BE2C (cell line): ENCODE measurements around the gene RPS6KA5.

ENCODE experiments used
- DNase-seq: peaks from one replicate; pipeline ENCODE4 v3.0.0-alpha.2; 2020
- H3K27me3 ChIP-seq: fragments of 250-450 bp; sonication (Bioruptor Pico); 2 replicates; pipeline ENCODE4 v1.5.1; 2020; ENCODE audit warnings: mild to moderate bottlenecking
- H3K36me3 ChIP-seq: fragments of 250-450 bp; sonication (Bioruptor Pico); 2 replicates; pipeline ENCODE4 v1.5.1; 2020; ENCODE audit warnings: mild to moderate bottlenecking
- H3K4me1 ChIP-seq: fragments of 250-450 bp; sonication (Bioruptor Pico); 2 replicates; pipeline ENCODE4 v1.5.1; 2020
- H3K4me3 ChIP-seq: 2 replicates; pipeline ENCODE4 v1.5.1; 2011; ENCODE audit warnings: low read depth, low read length
- H3K9me3 ChIP-seq: fragments of 250-450 bp; sonication (Bioruptor Pico); 2 replicates; pipeline ENCODE4 v1.5.1; 2020
- TF ChIP-seq, protein P1 (sequence below): IDR thresholded peaks from 2 replicates; pipeline ENCODE4 v1.5.1; 2012; ENCODE audit warnings: mild to moderate bottlenecking, low read depth, low read length

Gene RPS6KA5

GRCh38 chr14:91062600-91062999 is 2.2 kb upstream of the RPS6KA5 start:
- H3K4me3 ChIP-seq: no peak overlapping the region
- H3K27me3 ChIP-seq: no peaks in the 10 kb centered on the region
- no peaks in the 10 kb centered on the region for H3K9me3 ChIP-seq
- H3K4me1 ChIP-seq: peaks cover 3% of the 10 kb centered on the region; the same call in 1 of the 2 replicates
- TF ChIP-seq, protein P1, sequence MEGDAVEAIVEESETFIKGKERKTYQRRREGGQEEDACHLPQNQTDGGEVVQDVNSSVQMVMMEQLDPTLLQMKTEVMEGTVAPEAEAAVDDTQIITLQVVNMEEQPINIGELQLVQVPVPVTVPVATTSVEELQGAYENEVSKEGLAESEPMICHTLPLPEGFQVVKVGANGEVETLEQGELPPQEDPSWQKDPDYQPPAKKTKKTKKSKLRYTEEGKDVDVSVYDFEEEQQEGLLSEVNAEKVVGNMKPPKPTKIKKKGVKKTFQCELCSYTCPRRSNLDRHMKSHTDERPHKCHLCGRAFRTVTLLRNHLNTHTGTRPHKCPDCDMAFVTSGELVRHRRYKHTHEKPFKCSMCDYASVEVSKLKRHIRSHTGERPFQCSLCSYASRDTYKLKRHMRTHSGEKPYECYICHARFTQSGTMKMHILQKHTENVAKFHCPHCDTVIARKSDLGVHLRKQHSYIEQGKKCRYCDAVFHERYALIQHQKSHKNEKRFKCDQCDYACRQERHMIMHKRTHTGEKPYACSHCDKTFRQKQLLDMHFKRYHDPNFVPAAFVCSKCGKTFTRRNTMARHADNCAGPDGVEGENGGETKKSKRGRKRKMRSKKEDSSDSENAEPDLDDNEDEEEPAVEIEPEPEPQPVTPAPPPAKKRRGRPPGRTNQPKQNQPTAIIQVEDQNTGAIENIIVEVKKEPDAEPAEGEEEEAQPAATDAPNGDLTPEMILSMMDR: no peak
- DNase-seq: no peak
- H3K36me3 ChIP-seq: no peaks in the 10 kb centered on the region

GRCh38 chr14:91061056-91061887 is 831 bp upstream of the RPS6KA5 start:
- Histone ChIP-seq H3K4me1 (peaks cover 3% of the 10 kb centered on the region; the same call in 1 of the 2 replicates), H3K27me3 (no peaks in the 10 kb centered on the region), H3K36me3 (no peaks in the 10 kb centered on the region), H3K9me3 (no peaks in the 10 kb centered on the region), H3K4me3 (peak overlapping the region; percentile 61)
- DNase-seq: no peak
- TF ChIP-seq, protein P1: no peak

DNA sequence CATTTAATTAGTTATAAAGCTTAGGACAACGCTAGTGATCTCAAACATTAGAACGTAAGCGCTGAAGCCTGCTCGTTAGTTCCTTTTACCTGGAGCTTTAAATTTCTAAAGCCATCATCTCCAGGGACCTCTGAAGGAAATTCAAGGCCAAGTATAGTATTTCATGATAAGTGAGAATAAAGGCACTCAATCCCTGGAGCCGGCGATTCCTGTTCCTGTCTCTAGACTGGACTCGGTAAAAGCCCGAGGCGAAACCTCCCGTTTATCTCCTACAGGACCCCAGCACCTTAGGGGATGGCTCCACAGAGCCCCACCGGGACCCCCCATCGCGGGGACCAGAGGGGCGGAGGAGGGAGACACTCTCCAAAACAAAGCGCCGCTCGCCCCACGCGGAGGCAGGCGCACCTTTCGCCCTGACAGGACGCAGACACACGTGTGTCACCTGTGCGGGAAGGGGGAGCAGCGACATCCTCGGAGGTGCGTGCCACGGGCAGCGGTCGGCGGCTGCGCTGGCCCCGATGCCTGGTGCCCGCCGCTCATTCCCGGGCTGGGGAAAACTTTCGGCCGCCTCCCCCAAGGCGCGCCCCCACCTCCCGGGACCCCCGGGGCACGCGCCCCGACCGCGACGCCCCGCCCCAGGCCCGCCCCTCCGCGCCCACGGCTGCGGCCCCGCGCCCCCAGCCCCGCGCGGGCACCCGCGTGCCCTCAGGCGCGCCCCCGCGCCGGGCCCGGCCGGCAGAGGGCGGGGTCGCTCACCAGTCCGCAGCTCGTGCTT is 678 bp downstream of the RPS6KA5 start:
- Histone ChIP-seq H3K9me3 (no peaks in the 10 kb centered on the region), H3K36me3 (no peaks in the 10 kb centered on the region), H3K4me1 (peaks cover 3% of the 10 kb centered on the region; the same call in 1 of the 2 replicates), H3K27me3 (no peaks in the 10 kb centered on the region), H3K4me3 (peak overlapping the region; percentile 74)
- TF ChIP-seq, protein P1: peak; percentile 6; the same call in 1 of the 2 replicates
- DNase-seq: peak; percentile 31

DNA sequence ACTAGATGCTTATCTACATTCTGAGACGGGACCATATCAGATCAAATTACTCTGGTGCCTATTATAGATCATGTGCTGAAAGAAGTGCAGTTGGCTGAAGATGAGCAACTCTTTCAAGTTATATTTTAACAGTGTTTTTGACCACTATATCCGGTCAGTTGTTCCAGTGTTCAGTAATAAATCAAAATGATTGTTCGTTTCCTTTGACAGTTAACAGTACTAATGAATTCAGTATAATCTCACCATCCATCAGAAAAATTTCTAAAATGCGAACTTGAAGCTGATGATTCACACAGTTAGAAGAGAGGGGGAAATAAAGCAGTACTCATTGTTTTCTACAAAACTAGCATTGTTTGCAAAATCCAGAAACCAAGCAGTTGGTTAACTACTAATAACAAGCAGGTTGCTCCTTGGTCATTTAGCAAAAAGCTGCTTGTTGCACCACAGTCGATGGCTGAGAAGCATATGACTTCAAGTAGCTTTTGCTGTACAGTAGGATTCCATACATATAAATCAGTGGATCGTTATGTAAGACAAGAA is 2.3 kb downstream of the RPS6KA5 start:
- H3K27me3 ChIP-seq: no peaks in the 10 kb centered on the region
- no peaks in the 10 kb centered on the region for H3K36me3 ChIP-seq
- TF ChIP-seq, protein P1: no peak
- DNase-seq: no peak
- H3K4me1 ChIP-seq: peaks cover 3% of the 10 kb centered on the region; the same call in 1 of the 2 replicates
- H3K4me3 ChIP-seq: no peak overlapping the region
- H3K9me3 ChIP-seq: no peaks in the 10 kb centered on the region

GRCh38 chr14:91056361-91056760 is 4.1 kb downstream of the RPS6KA5 start:
- Histone ChIP-seq H3K4me1 (no peaks in the 10 kb centered on the region), H3K9me3 (no peaks in the 10 kb centered on the region), H3K27me3 (no peaks in the 10 kb centered on the region), H3K36me3 (no peaks in the 10 kb centered on the region), H3K4me3 (no peak overlapping the region)
- DNase-seq: no peak
- TF ChIP-seq, protein P1: no peak
